ENCODE data around the gene CLEC2L.

The CLEC2L gene

GRCh38 chr7:139523199-139523941 is at the start of gene CLEC2L:
Gene CLEC2L, plus strand, starts transcription at chr7:139523685. Its CDS starts 243 bp downstream, at chr7:139523928.
- DNase-seq (ENCODE audit: low read depth, low spot score) = no peak

- DNase-seq (ENCODE audit: low read depth, low spot score) = no peak
Observed at GRCh38 chr7:139476139-139476538, 47.3 kb upstream of the CLEC2L start.

- no peak for DNase-seq (ENCODE audit: low read depth, low spot score)
Observed at GRCh38 chr7:139476891-139477290, 46.6 kb upstream of the CLEC2L start.

GRCh38 chr7:139479620-139480019 is 43.9 kb upstream of the CLEC2L start:
- DNase-seq (ENCODE audit: low read depth, low spot score) = no peak

- no peak for DNase-seq (ENCODE audit: low read depth, low spot score)
Observed at GRCh38 chr7:139481364-139481763, 42.1 kb upstream of the CLEC2L start.

- DNase-seq (ENCODE audit: low read depth, low spot score) = no peak
Observed at GRCh38 chr7:139482122-139482521, 41.4 kb upstream of the CLEC2L start.

- no peak for DNase-seq (ENCODE audit: low read depth, low spot score)
Observed at GRCh38 chr7:139482662-139483466, 40.6 kb upstream of the CLEC2L start.

- DNase-seq (ENCODE audit: low read depth, low spot score) = no peak
Observed at GRCh38 chr7:139487366-139488080, 36.0 kb upstream of the CLEC2L start.

GRCh38 chr7:139488810-139489209 is 34.7 kb upstream of the CLEC2L start:
- no peak for DNase-seq (ENCODE audit: low read depth, low spot score)

- no peak for DNase-seq (ENCODE audit: low read depth, low spot score)
Observed at GRCh38 chr7:139490130-139490529, 33.4 kb upstream of the CLEC2L start.

GRCh38 chr7:139492293-139492692 is 31.2 kb upstream of the CLEC2L start:
- no peak for DNase-seq (ENCODE audit: low read depth, low spot score)

GRCh38 chr7:139494835-139495579 is 28.5 kb upstream of the CLEC2L start:
- DNase-seq (ENCODE audit: low read depth, low spot score) = no peak

GRCh38 chr7:139495580-139496125 is 27.8 kb upstream of the CLEC2L start:
- DNase-seq (ENCODE audit: low read depth, low spot score) = no peak

- DNase-seq (ENCODE audit: low read depth, low spot score) = no peak
Observed at GRCh38 chr7:139496528-139496927, 27.0 kb upstream of the CLEC2L start.

- no peak for DNase-seq (ENCODE audit: low read depth, low spot score)
Observed at GRCh38 chr7:139500770-139501138, 22.7 kb upstream of the CLEC2L start.

GRCh38 chr7:139502226-139502625 is 21.3 kb upstream of the CLEC2L start:
- DNase-seq (ENCODE audit: low read depth, low spot score) = no peak

GRCh38 chr7:139505563-139505962 is 17.9 kb upstream of the CLEC2L start:
- no peak for DNase-seq (ENCODE audit: low read depth, low spot score)

GRCh38 chr7:139509535-139509934 is 13.9 kb upstream of the CLEC2L start:
- DNase-seq (ENCODE audit: low read depth, low spot score) = no peak

GRCh38 chr7:139511315-139511714 is 12.2 kb upstream of the CLEC2L start:
- DNase-seq (ENCODE audit: low read depth, low spot score) = no peak

- DNase-seq (ENCODE audit: low read depth, low spot score) = no peak
Observed at GRCh38 chr7:139515266-139515665, 8.2 kb upstream of the CLEC2L start.

- DNase-seq (ENCODE audit: low read depth, low spot score) = no peak
Observed at GRCh38 chr7:139521439-139521838, 2.0 kb upstream of the CLEC2L start.
